ENCODE measurements around the gene TF.

GRCh38 chr3:133746712-133747066 lies 496 bp downstream of the TF start:
- TF ChIP-seq EZH2 (IDR thresholded peaks at IDR 0.05; ENCODE audit: insufficient read depth, poor library complexity, severe bottlenecking) (no peak), EZH2phosphoT487 (IDR thresholded peaks at IDR 0.05; ENCODE audit: insufficient read depth, low read depth) (no peak)

Data from GM23248 (cell line).